Central memory CD4-positive, alpha-beta T cell (primary cell): ENCODE data around the gene ARL2.

Experiments used
- DNase-seq: peaks from one replicate; pipeline ENCODE4 v3.0.0; 2022

Gene ARL2

DNA sequence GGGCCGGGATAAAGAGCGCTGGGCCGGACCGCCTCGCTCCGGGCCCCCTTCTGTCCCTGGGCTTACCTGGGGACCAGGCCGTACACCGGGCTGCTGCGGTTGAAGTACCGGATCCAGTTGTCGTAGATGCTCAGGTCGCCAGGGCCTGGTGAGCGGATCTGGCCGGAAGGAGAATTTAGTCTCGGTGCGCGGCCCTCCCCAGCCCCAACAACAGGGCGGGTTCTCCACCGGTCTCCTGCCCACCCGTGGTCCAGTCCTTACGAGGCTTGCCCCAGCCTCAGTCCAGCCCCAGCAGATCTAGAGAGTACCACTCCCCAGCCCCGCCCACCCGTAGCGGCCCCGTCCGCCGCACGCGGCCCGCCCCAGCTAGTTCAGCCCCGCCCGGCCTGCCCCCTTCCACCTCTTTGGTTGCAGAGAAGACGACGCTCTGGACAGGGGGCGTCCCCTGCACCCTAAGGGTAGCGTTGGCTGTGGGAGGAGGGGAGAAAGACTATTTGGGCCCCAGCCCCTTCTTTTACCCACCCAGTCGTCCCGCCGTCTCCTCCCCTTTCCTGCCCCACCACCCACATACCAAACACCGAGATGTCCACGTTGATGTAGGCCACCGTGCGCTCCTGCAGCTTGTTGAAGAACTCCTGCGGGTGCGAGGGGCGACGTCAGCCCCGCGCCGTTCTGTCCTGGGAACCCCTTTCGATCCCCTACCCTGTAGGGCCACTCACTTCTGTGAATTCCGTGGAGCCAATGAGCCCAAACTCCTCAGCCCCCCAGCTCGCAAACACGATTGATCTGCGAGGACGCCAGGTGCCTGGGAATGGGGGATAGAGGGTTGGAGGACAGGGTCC, 33.8 kb downstream of the ARL2 start:
- DNase-seq, result no peak

DNA sequence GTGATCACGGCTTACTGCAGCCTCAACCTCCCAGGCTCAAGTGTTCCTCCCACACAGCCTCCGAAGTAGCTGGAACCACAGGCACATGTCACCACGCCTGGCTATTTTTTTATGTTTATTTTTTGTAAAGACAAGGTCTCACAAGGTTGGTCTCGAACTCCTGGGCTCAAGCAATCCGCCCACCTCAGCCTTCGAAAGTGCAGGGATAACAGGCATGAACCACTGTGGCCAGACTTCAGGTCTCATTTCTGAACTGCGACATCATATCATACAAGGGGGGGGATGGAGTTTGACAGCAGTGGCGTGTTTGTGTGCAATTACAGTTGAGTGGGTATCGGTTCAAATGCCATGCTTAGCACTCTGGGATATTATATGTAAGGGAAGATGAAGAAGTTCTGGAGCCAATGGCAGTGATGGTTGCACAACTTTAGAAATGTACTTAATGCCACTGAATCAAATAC, 37.5 kb downstream of the ARL2 start:
- DNase-seq, result no peak

DNA sequence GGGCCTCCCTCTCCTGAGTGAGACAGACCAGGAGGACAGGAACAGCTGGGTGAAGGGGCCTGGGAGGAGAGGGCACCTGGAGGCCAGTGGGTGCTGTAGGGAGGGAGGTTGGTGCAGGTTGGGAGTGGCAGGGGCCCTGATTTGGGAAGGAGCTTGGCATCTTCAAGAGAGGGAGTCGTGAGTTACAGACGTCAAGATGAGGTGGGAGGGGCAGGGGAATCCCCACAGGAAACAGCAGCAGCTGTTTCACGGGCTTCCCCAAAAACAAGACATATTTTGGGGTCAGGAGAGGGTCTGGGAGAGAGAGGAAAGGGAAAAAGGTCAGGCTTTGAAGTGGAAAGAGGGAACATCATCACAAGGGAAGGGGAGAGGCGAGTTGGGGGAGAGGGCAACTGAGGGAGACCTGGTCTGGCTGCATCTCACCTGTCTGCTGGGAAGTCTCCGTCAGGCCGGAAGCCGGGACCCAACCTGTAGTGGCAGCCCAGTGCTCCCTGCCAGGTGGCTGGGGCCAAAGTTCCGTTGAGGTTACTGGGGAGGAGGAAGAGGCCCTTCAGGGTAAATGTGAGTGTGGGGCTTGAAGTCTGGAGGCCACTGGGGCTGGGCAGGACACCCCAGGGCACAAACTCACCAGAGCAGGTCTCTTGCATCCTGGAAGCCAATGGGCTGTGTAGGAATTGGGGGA, 40.0 kb downstream of the ARL2 start:
- DNase-seq, result peak; percentile 35

DNA sequence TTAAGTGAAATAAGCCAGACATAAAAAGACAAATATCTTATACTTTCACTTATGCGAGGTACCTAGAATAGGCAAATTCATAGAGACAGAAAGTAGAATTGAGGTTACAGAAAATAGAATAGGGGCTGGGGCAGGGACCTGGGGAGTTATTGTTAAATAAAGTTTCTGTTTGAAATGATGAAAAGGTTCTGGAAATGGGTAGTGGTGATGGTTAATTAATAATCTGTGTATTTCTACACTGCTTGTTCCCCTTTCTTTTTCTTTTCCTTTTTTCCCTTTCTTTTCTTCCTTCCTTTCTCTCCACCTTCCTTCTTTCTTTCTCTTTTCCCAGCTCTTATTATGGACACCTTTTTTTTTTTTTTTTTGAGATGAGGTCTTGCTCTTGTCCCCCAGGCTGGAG, 41.6 kb downstream of the ARL2 start:
- no peak for DNase-seq

DNA sequence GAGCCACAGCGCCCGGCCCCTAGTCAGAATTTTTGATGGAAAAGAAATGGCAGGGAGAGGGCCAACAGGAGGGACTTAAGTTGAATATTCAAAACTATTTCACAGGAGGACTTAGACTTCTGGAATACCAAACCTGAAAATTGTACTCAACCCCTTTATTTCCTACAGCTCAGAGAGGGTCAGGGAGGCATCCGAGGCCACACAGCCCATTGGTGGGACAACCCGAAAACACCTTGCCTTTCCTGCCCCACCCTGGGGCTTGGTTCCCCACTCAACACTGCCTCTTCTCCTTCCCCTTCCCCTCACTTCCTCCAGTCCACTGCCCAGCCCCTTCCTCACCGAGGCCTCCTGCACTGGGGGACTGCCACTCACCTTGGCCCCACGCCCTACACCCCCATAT, 43.0 kb downstream of the ARL2 start:
- no peak for DNase-seq

DNA sequence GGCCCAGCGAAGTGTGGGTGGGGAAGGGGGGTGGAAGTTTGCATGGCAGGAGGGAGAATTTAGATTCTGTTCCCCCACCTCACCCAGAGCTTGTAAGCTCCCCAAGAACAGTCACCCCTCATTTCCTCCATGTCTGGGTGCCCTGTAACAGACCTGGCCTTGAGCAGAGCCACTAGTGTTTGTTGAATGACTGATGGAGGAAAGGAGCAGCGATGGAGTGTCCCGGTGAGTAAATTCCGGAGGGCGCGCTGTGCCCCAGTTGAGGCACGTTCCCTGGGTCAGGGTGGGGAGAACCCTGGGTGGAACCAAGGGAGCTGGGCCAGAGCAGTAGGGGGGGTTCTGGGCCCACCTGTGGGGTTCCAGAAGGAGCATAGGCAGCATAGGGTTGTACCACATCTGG, 43.6 kb downstream of the ARL2 start:
- no peak for DNase-seq

DNA sequence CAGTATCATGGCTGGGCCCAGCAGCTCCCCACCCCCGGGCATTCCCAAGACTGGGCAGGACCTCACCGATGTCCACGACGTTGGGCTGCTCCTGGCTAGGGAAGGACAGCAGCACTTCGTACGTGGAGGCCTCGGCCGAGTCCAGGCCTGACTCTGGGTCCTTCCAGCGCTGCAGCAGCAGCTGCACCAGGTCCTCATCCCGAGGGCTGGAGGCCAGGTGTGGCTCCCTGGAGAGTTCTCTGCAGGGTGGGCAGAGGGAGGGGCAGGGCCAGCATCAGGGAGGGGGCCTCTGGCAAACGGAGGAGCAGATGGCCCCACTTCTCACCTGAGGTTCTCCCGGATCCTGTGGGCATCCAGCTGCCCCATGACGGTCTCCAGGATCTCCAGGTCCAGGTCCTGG, 44.1 kb downstream of the ARL2 start:
- DNase-seq, result no peak

DNA sequence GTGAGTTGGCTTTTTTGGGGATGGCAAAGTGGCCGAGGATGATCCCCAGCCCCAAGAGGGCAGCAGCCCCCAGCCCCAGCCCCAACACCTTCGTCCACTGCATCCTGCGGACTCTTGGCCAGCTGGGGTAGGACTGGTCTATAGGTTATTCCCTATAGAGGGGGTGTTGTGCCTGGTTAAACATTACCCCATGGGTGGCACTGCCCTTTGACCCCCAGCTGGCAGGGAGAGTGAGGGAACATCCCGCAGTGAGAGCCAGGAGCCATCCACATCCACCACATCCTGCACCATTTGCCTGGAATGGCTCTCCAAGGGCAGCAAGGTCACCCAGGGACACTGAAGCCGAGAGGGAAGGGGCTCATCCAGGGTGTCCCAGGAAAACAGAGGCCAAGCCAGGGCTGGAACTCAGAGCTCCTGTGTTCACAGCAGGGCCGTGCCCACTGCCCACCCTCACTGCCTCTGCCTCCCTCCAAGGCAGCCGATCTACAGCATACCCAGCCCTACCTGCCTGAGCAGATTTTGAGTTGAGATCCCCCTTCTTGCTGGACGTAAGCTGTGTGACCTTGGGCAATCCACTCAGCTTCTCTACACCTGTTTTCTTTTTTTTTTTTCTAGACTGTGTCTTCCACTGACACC, 44.6 kb downstream of the ARL2 start, which contains the start of gene NAALADL1:
Gene NAALADL1 (minus strand): TSS at position 135 of the 636 bp plus-strand sequence. CDS start 32 bp downstream, at position 103.
- DNase-seq, result no peak

DNA sequence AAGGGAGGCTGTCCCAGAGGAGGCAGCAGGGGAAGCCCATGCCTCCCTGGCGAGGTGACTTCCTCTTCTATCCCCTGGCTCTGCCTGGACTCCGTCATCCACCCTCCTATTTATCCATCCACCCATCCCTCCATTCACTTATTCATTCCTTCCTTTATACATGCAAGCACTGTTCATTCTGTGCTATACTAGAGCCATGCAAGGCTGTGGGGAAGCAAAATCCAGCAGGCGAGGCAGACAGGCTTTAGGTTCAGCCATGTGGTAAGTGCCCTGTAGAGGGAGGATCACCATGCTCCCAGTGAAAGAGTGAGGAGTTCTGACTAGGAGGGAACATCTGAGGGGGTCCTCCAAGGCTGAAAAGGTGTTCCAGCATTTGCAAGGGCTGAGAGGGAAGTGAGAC, 45.6 kb downstream of the ARL2 start:
- no peak for DNase-seq

DNA sequence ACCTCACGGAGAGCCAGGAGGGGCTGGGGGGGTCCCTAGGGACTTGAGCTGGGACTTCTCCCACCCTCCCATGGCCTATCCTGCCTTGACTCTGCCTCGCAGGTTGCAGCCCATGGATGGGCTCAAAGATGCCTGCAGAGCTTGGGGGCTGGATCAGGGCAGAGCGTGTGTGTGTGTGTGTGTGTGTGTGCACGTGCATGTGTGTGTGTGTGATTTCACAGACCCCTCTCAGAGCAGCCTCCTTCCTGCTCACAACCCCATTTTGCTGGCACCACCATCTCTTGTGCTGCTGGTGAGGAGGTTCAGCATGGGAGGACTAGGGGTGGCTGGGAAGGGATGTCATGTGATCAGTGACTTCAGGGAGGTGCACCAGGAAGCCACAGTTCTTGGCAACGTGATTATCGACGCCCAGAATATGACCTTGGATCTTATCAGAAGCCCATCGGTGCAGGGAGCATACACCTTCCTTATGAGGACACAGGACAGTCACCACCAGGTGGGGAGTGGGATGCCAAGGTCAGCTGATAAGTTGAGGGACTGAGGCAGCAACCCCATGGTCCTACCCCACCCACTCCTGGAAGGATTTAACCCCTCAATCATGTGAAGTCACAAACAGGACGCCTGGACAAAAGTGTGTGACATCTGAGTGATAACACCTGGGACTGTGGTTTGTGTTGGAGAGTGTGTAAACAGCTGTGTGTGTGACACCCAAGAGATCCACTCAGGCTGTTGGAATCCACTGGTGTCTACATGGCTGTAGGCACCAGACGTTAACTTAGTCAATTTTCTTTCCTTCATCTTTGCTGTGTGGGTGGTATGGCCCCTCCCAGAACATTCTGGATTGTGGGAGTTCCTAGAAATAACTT, 46.2 kb downstream of the ARL2 start:
- no peak for DNase-seq

DNA sequence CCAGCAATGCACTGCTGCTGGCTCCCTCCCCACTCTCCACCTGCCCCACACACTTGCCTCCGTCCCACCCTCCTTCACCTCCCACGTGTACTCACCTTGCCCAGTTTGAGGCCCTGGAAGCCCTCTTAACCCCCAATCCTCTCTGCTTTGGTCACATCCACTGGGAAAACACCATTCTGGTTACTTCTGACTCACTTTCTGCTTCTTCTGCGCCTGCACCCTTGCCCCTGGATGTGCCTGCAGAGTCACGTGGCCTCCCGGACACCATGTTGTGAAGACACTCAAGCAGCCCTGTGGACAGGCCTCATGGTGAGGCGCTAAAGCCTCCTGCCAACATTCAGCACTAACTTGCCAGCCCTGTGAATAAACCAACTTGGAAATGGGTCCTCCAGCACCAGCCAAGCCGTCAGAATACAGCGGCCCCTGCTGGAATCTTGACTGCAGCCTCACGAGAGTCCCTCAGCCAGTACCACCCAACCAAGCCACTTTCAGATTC, 47.0 kb downstream of the ARL2 start:
- no peak for DNase-seq

DNA sequence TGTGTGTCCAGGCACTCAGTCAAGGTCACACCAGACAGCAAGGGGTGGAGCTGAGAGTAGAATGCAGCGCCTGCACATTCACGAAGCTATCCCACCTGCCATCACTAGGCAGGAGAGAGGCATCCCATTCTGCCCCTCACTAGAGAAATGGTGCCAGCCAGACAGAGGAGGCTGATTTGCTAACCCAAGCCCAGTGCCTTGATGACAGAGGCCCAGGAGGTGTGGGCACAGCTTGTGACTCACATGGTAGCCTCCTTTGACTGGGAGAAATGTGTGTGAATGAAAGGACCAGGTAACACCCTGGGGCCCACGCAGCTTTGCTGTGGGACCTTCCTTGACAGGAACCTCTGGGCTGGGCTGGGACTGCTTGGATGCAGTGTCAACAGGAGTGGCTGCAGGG, 49.6 kb downstream of the ARL2 start:
- no peak for DNase-seq

DNA sequence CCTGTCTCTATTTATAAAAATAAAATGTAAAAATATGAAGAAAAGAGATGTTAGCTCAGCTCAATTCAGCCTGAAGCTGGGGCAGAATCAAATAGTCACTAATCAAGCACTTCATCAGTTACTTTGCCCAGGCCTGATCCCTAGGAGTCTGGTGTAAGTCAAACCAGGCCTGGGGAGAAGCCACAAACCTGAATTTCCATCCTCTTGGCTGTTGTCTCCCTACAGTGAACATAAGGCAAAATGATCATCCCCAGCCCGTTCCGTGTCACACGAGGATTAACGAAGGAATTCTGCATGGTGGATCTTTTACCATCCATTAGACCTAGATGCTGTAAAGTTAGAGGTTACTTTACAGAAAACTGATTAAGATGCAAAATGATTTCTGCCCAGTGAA, 50.9 kb downstream of the ARL2 start:
- DNase-seq, result no peak

DNA sequence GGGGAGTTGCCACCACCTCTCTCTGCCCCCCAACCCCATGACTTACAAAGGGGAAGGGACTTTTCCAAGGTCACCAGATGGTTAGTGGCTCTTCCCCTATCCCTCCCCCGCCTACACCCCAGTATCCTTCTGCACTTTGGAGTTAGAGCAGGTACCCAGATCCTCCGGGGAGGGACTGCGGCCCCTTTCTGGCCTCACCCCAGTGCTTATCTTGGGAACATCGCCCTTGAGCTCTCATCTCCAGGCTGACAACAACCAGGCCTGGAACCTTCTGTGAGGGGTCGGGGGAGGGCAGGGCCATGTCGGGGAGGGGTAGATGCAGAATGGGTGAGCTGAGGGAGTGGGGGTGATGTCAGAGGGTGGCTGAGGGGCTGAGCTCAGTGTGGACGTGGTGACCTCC, 51.9 kb downstream of the ARL2 start:
- no peak for DNase-seq

DNA sequence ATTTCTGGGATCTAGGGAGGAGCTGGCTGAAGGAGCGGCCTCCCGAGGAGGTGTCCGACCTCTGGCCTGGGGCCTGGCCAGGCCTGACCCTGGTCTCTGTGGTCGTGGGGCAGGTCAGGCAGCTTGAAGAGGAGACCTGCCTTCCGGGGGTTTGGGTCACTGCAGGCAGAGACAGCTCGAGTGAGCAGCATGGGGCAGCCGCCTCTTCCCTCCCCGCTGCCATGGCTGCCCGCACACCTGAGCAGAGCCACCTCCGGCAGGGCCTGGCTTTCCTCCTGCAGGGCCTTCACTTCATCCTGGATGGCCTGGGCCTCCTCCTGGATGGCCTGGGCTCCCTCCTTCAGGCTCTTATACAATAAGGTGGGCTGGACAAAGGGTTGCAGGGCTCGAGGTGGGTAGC, 52.4 kb downstream of the ARL2 start:
- no peak for DNase-seq

DNA sequence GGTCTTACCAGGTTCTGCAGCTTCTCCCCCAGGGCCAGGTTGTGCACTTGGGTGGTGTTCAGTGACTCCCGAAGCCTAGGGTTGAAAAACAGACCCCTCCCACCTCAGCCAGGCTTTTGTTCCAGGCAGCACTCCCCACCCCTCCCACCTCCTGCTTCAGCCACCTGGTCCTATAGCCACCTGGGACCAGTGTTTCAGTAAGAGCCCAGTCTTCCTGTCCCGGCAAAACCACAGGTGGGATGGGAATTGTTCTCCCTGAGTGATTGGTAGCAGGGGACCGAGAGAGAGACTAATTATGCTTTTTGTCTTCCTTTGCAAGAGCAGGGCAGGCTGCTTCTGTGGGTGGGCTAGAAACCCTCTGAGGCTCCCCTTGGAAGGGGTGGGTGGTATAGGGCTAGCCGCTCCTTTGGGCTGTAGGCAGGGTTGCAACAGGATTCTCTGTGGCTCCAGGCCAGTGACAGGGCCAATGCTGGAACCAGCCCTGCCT, 52.9 kb downstream of the ARL2 start:
- DNase-seq, result no peak

DNA sequence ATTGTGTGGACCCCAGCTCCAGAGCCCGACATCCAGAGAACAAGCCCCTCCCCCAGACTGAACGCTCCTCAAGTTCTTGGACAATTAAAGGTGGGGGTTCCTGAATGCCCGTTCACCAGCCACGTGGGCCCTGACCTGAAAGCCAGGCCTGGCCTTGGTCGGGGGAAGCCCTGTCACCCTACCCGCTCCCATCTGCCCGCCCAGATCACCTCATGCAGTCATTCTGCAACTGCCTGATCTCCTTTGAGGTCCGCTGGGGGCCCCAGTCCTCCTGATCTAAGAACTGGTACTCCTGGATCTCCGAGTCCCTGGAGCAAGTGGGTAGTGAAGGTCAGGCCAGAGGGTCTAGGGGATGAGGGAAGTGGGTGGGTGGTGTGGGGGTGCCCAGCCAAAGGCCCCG, 53.5 kb downstream of the ARL2 start:
- no peak for DNase-seq

DNA sequence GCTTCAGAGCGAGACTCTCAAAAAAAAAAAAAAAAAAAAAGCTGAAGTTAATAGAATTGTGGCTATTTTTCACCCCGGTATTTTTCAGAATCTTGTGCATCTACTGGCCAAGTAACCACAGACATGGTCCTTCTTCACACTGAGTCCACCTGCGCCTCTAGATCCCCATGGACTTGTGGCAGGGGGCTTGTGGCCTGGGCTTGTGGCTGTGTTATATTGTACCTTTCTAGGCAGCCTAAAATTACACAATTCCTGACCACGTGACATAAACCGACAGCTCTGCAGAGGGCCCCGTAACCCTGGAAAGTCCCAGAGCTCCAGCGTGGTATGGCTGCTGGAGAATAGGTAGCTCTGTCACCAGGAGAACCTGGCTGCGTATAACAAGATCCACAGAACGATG, 55.3 kb downstream of the ARL2 start:
- no peak for DNase-seq
